ENCODE data around the gene MED13L.

The MED13L gene

DNA sequence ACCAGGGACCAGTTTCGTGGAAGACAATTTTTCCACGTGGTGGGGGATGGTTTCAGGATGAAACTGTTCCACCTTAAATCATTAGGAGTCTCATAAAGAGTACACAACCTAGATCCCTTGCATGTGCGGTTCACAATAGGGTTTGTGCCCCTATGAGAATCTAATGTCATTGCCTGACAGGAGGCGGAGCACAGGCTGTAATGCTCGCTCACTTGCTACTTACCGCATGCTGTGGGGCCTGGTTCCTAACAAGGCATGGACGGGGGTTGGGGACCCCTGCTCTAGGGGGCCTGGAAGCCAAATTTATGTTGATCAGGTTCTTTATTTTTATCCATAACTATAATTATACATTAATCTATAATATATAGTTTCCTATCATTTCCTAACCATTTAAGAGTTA is 315.3 kb downstream of the MED13L start:
- no peak overlapping the region for H3K27ac ChIP-seq
- TF ChIP-seq, protein P1, sequence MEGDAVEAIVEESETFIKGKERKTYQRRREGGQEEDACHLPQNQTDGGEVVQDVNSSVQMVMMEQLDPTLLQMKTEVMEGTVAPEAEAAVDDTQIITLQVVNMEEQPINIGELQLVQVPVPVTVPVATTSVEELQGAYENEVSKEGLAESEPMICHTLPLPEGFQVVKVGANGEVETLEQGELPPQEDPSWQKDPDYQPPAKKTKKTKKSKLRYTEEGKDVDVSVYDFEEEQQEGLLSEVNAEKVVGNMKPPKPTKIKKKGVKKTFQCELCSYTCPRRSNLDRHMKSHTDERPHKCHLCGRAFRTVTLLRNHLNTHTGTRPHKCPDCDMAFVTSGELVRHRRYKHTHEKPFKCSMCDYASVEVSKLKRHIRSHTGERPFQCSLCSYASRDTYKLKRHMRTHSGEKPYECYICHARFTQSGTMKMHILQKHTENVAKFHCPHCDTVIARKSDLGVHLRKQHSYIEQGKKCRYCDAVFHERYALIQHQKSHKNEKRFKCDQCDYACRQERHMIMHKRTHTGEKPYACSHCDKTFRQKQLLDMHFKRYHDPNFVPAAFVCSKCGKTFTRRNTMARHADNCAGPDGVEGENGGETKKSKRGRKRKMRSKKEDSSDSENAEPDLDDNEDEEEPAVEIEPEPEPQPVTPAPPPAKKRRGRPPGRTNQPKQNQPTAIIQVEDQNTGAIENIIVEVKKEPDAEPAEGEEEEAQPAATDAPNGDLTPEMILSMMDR (conservative IDR thresholded peaks at IDR 0.05) = no peak

DNA sequence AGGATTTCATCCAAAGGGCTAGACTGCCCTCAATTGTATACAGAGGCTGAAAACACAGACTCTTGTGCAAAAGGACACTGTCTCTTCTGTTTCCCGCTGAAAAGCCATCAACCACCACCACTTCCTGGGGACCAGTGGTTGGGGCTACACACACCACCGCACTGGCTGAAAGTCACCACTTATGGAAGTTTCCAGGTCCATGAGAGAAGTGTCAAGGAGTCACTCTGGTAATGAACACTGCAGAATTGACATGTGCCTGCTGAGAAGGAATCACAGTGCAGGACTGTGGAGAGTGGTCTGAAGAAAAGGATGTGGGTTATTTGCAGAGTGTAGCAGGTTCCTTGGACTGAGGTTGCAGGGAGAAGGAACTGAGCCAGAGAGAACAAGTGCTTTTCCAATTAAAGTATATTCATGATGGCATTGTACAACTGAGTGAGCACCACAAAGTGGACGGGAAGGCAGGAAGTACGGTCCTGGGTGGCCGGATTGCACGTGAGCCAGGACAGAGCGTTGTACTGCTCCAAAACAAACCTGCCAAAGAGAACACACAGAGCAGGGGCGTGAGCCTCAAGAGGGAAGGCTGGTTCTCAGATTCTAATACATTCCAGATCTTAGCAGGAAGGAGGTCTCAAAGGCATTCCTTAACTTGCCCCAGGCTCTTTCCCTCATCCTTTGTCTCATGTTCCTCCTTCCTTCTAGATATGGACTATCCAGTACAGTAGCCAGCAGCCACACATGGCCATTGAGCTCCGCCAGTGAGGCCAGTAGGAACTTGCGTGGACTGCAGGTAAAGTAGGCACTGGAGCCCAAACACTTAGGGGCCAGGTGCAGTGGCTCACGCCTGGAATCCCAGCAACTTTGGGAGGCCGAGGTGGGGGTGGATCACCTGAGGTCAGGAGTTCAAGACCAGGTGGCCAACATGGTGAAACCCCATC is 316.4 kb downstream of the MED13L start:
- TF ChIP-seq, protein P1 (conservative IDR thresholded peaks at IDR 0.05) = no peak
- H3K27ac ChIP-seq = no peak overlapping the region

DNA sequence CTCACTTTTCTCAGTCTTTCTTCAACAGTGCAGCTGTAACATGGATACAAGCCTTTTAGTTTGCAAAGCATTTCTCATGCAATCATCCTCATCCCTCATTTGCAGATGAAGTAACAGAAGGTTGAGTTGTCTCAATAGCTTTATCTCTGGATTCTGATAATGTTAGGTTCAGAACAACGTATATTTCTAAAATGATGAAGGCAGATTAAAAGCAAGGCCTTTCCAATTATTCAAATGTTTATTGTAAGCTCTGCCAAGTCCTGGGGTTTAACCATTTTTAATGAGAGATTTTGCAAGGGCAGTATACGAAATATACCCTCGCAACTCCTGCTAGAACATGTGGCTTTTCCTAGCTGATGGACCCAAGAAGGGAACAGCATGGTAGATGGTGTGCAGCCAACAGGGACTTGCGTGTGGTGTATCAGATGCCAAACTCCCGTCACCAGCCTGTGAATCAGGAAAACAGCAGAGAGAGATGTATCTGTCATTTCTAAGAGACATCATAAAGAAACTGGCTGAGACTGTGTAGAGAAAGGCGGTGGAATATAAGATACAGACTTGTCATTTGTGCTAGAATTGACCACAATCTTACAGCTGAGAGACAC is 319.7 kb downstream of the MED13L start:
- peak overlapping the region; percentile 90 for H3K27ac ChIP-seq
- TF ChIP-seq, protein P1 (conservative IDR thresholded peaks at IDR 0.05) = no peak

DNA sequence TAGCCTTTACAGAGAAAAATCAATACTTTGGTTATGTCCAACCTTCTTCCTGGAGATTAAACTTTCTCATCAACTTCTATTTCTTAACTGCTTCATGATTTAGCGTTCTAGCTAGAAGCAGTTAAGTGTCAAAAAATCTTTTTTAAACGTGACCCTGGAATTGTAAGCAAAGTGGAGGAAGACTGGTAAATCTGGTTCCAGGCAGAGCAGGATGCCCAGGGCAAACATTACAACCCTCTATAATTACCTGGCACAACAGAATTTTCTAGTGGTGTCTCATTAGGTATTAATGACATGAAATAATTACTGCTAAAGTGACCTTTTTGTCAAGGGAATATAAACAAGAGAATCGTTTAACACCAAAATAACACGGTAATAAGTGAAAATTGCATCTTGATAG is 320.8 kb downstream of the MED13L start:
- TF ChIP-seq, protein P1 (conservative IDR thresholded peaks at IDR 0.05) = no peak
- H3K27ac ChIP-seq = peak overlapping the region; percentile 90

DNA sequence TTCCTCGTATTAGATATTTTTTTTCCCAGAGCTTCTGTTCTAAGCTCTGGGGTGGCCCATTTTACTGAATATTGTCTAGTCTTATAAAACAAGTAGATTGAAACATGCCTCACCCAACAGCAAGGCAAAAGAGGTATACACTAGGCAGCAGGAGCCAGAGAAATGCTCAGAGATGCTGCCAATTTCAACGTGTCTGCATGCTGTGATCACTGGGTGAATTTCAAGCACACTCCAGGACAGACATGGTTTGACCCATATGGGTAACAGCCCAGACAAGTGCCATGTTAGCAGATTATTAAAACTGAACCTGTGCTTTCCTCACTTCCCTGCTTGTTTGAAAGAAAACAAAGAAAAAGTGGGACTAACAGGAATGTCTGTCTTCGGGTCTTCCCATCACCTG is 321.3 kb downstream of the MED13L start:
- TF ChIP-seq, protein P1 (conservative IDR thresholded peaks at IDR 0.05) = no peak
- peak overlapping the region; percentile 90 for H3K27ac ChIP-seq

DNA sequence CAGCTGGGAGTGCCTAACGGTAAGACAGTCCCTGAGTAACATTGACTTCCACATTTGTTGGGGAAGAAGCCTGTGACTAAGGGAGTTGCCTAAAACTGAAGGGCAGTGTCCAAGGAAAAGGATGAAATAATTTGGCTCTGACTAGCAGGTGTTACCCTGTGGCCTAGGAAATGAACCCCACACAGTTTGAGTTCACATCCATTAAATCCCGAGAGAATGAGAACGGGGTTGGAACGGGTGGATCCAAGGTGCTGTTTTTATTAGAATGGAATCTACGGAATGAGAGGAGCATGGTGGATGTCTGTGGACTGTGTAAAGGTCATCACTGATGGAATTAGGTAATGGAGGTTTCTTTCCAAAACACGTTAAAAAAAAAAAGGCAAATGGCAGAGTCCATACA is 324.0 kb downstream of the MED13L start:
- no peak overlapping the region for H3K27ac ChIP-seq
- TF ChIP-seq, protein P1 (conservative IDR thresholded peaks at IDR 0.05) = no peak

DNA sequence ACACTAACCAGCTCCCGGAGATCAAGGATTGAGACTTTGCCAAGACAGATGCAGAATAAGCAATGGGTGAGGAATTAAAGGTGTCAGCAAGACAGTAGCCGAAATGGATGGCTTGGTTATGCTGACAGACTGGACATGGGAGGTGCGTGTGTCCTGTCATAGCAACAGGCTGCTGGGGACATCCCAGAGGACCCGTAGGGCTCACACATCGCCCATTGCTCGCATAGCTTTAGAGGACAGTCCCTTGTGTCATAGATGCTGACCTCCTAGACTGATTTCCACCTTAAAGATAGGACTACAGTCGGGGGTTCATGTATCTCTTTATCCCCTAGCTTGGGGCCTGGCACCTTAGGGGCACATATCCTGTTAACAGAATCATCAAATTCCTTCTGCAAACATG is 324.5 kb downstream of the MED13L start:
- TF ChIP-seq, protein P1 (conservative IDR thresholded peaks at IDR 0.05) = no peak
- no peak overlapping the region for H3K27ac ChIP-seq

Data from VCaP (cell line).